K562 (cell line): ENCODE measurements around the gene IP6K1.

Experiments used
- E2F8 ChIP-seq: fragments of 450-650 bp; IDR thresholded peaks from 2 replicates; pipeline ENCODE4 v1.7.1; 2018; ENCODE audit warnings: mild to moderate bottlenecking, low read depth; ENCODE audit not compliant: partially characterized antibody
- ESRRB ChIP-seq: fragments of 250-450 bp; sonication (Bioruptor Pico); IDR thresholded peaks from 2 replicates; pipeline ENCODE4 v1.5.0; 2020; ENCODE audit warnings: mild to moderate bottlenecking, moderate library complexity, borderline replicate concordance
- FOXM1 ChIP-seq, 2 experiments: fragments of 450-650 bp in 1 of 2; sonication (generic) in 1 of 2; formaldehyde crosslinking in 1 of 2; IDR thresholded peaks; 2 replicates each; pipeline versions ENCODE4 v1.6.1 to v1.9.0; 2017 to 2022; ENCODE audit warnings: low read depth in 2 of 2, mild to moderate bottlenecking in 2 of 2, missing genetic modification reagents in 1 of 2, moderate library complexity in 1 of 2
- MTA1 ChIP-seq: fragments of 450-650 bp; IDR thresholded peaks from 2 replicates; pipeline ENCODE4 v1.6.1; 2017; ENCODE audit warnings: borderline replicate concordance
- NRF1 ChIP-seq, 2 experiments: fragments of 450-650 bp; IDR thresholded peaks in 1 of 2; conservative IDR thresholded peaks in 1 of 2; 2 replicates each; pipeline ENCODE4 v1.6.1; 2014; ENCODE audit warnings: mild to moderate bottlenecking in 2 of 2
- RB1 ChIP-seq: fragments of 450-650 bp; IDR thresholded peaks from 2 replicates; pipeline ENCODE4 v1.6.1; 2017; ENCODE audit warnings: low read depth, mild to moderate bottlenecking
- USF2 ChIP-seq: sonication (generic); formaldehyde crosslinking; IDR thresholded peaks from 2 replicates; pipeline ENCODE4 v1.5.0; 2020; ENCODE audit warnings: missing genetic modification reagents
- ZBTB33 ChIP-seq: sonication (generic); formaldehyde crosslinking; IDR thresholded peaks from 2 replicates; pipeline ENCODE4 v1.8.1; 2023; ENCODE audit warnings: mild to moderate bottlenecking, missing genetic modification reagents
- ZNF318 ChIP-seq, 2 experiments: fragments of 450-650 bp; IDR thresholded peaks; 2 replicates each; pipeline ENCODE4 v1.6.1; 2016; ENCODE audit warnings: mild to moderate bottlenecking in 2 of 2, borderline replicate concordance in 1 of 2, low read depth in 1 of 2, moderate library complexity in 1 of 2
- ZNF699 ChIP-seq: fragments of 250-450 bp; sonication (Bioruptor Pico); IDR thresholded peaks from 2 replicates; pipeline ENCODE4 v1.8.0; 2021; ENCODE audit warnings: mild to moderate bottlenecking, moderate library complexity; ENCODE audit not compliant: insufficient replicate concordance

GRCh38 chr3:49716691-49717210, 69.6 kb downstream of the IP6K1 start:
- TF ChIP-seq ESRRB (CRISPR knock-in tag) = no peak
- no peak for TF ChIP-seq ZBTB33 (CRISPR knock-in tag)
- no peak for TF ChIP-seq MTA1
- TF ChIP-seq ZNF699 (CRISPR knock-in tag) = no peak
- no peak for TF ChIP-seq E2F8
- TF ChIP-seq FOXM1 (IDR thresholded peaks at IDR 0.05; ENCODE audit: low read depth) = no peak
- TF ChIP-seq FOXM1 (CRISPR knock-in tag; IDR thresholded peaks at IDR 0.05; ENCODE audit: low read depth) = no peak
- no peak for TF ChIP-seq ZNF318 (IDR thresholded peaks at IDR 0.05; ENCODE audit: borderline replicate concordance in 1 of 2, low read depth in 1 of 2)
- TF ChIP-seq RB1 = no peak
- no peak for TF ChIP-seq USF2 (CRISPR knock-in tag)
- TF ChIP-seq NRF1 (conservative IDR thresholded peaks at IDR 0.05 in 1 of 2, IDR thresholded peaks at IDR 0.05 in 1 of 2) = no peak
